Measurements from ENCODE around the gene KRTAP5-5. TPM values are rescaled to one million over a fixed set of nuclear protein-coding genes. Genes with fewer than 3 reads are reported as not detected.

KRTAP5-5 gene
- total RNA-seq, 1 experiment from 2014 or later: not detected

DNA sequence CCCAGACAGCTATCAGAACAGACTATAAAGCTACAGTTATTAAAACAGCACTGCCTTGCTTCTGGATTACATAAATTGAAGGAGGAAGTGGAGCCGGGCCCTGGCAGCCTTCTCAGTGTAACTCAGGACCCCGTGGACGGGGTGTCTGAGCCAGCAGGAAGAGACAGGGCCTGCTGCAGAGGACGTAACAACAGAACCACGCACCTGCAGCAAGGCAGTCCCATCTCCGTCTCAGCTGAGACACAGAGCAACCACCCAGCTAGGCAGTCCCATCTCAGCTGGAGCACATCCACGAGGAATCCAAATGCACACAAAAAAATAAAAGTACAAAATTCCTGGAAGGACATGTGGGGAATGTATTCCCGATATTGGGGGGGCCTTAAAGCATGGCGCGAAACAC is 50.3 kb downstream of the KRTAP5-5 start:
- no peak overlapping the region for H3T11ph ChIP-seq (ENCODE audit: low read length)
- H3K23me2 ChIP-seq (ENCODE audit: insufficient read length, low read depth, low read length, poor library complexity, severe bottlenecking): no peaks in the 10 kb centered on the region
- no peak overlapping the region for H2BK120ac ChIP-seq (ENCODE audit: low read depth, low read length, poor library complexity, severe bottlenecking)
- H4K20me1 ChIP-seq (ENCODE audit: control insufficient read depth, insufficient read depth, insufficient read length): no peaks in the 10 kb centered on the region
- no peak overlapping the region for H2BK5ac ChIP-seq (ENCODE audit: insufficient read length, low read length)
- H3K27ac ChIP-seq (ENCODE audit: insufficient read length, low read depth, low read length): no peak overlapping the region
- H2AK5ac ChIP-seq (ENCODE audit: insufficient read length, low read length): no peak overlapping the region
- H3K36me3 Mint-ChIP-seq (ENCODE audit: insufficient read depth in 1 of 3, low read depth in 3 of 3): no peaks in the 10 kb centered on the region
- no peak overlapping the region for H4K8ac ChIP-seq (replicated peaks; ENCODE audit: insufficient read length, low read depth, low read length)
- no peak overlapping the region for H3K4ac ChIP-seq (ENCODE audit: low read depth, low read length)
- no peaks in the 10 kb centered on the region for H3K79me2 ChIP-seq (ENCODE audit: insufficient read depth, low read length)
- H2AFZ ChIP-seq (ENCODE audit: low read length): no peak overlapping the region
- H3K27me3 Mint-ChIP-seq (ENCODE audit: low read depth): peaks cover 16% of the 10 kb centered on the region
- H3K9me3 ChIP-seq (ENCODE audit: control insufficient read depth, low read depth, low read length): no peaks in the 10 kb centered on the region
- no peak overlapping the region for H3K56ac ChIP-seq (ENCODE audit: insufficient read length, low read depth, low read length)
- H3K9ac ChIP-seq (ENCODE audit: extremely low read depth, insufficient read length, low read length): no peak overlapping the region
- H3K4me1 ChIP-seq (ENCODE audit: insufficient read depth, low read length): no peaks in the 10 kb centered on the region
- H2BK15ac ChIP-seq (ENCODE audit: low read depth, low read length): no peak overlapping the region
- no peak overlapping the region for H3K14ac ChIP-seq (ENCODE audit: insufficient read depth, low read length)
- no peak overlapping the region; a peak in 1 of 7 replicates for H3K27ac Mint-ChIP-seq
- no peak overlapping the region for H2BK20ac ChIP-seq (ENCODE audit: low read depth, low read length, poor library complexity, severe bottlenecking)
- peaks cover 0 to 2% of the 10 kb centered on the region in 2 experiments; a peak in 1 of 4 replicates for H3K4me1 Mint-ChIP-seq
- no peak overlapping the region for H3K4me3 Mint-ChIP-seq
- no peaks in the 10 kb centered on the region for H3K9me3 Mint-ChIP-seq
- no peaks in the 10 kb centered on the region for H3K79me1 ChIP-seq (ENCODE audit: insufficient read depth, low read depth, low read length, poor library complexity, severe bottlenecking)
- no peak for DNase-seq
- WGBS (ENCODE audit: extremely low coverage, insufficient read length, low lambda C conversion rate): no CpG with 5 or more reads among the region's 10 CpGs
- no peak overlapping the region for H3K18ac ChIP-seq (ENCODE audit: insufficient read length, low read depth, low read length)
- no peak overlapping the region for H3K4me2 ChIP-seq (ENCODE audit: insufficient read depth, insufficient read length, low read length)
- H4K91ac ChIP-seq (ENCODE audit: insufficient read length, low read depth, low read length): no peak overlapping the region
- H4K5ac ChIP-seq (ENCODE audit: insufficient read length, low read depth, low read length): no peak overlapping the region
- H3K23ac ChIP-seq (ENCODE audit: insufficient read length, low read depth, low read length): no peak overlapping the region
- no peak overlapping the region for H2BK12ac ChIP-seq (ENCODE audit: insufficient read length, low read depth, low read length)
- H3K27me3 ChIP-seq (ENCODE audit: insufficient read depth, low read length): no peaks in the 10 kb centered on the region
- TF ChIP-seq, protein P1, sequence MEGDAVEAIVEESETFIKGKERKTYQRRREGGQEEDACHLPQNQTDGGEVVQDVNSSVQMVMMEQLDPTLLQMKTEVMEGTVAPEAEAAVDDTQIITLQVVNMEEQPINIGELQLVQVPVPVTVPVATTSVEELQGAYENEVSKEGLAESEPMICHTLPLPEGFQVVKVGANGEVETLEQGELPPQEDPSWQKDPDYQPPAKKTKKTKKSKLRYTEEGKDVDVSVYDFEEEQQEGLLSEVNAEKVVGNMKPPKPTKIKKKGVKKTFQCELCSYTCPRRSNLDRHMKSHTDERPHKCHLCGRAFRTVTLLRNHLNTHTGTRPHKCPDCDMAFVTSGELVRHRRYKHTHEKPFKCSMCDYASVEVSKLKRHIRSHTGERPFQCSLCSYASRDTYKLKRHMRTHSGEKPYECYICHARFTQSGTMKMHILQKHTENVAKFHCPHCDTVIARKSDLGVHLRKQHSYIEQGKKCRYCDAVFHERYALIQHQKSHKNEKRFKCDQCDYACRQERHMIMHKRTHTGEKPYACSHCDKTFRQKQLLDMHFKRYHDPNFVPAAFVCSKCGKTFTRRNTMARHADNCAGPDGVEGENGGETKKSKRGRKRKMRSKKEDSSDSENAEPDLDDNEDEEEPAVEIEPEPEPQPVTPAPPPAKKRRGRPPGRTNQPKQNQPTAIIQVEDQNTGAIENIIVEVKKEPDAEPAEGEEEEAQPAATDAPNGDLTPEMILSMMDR (conservative IDR thresholded peaks at IDR 0.05): no peak

Other genes starting within 250 kb of the KRTAP5-5 start
- 24.2 and 28.4 TPM in 2 replicates for gene BRSK2, start 239.8 kb upstream of the KRTAP5-5 start, total RNA-seq (2021)
- gene MOB2, start 143.0 kb upstream of the KRTAP5-5 start, total RNA-seq (2021): 22.7 and 24.2 TPM in 2 replicates
- 3.2 and 4.4 TPM in 2 replicates for gene DUSP8, start 57.5 kb upstream of the KRTAP5-5 start, total RNA-seq (2021)
- not detected in 2 replicates for gene KRTAP5-1, start 44.5 kb upstream of the KRTAP5-5 start, total RNA-seq (2021)
- gene KRTAP5-2, start 31.5 kb upstream of the KRTAP5-5 start, total RNA-seq (2021): not detected in 2 replicates
- not detected in 2 replicates for gene KRTAP5-3, start 21.3 kb upstream of the KRTAP5-5 start, total RNA-seq (2021)
- gene KRTAP5-4, start 7.6 kb upstream of the KRTAP5-5 start, total RNA-seq (2021): not detected in 2 replicates
- not detected in 2 replicates for gene KRTAP5-6, start 67.4 kb downstream of the KRTAP5-5 start, total RNA-seq (2021)
- gene IFITM10, start 120.8 kb downstream of the KRTAP5-5 start, total RNA-seq (2021): 0.59 and 0.77 TPM in 2 replicates
- gene CTSD, start 134.2 kb downstream of the KRTAP5-5 start, total RNA-seq (2021): 158 and 161 TPM in 2 replicates
- gene SYT8, start 205.2 kb downstream of the KRTAP5-5 start, total RNA-seq (2021): not detected in 2 replicates
- gene TNNI2, start 209.2 kb downstream of the KRTAP5-5 start, total RNA-seq (2021): not detected in 2 replicates
- not detected in 2 replicates for gene LSP1, start 223.3 kb downstream of the KRTAP5-5 start, total RNA-seq (2021)